GM23338 (cell line): Measurements from ENCODE around the gene ABAT.

Experiments used
- CREB1 ChIP-seq: fragments of 250-450 bp; sonication (Bioruptor Pico); IDR thresholded peaks from 2 replicates; pipeline ENCODE4 v1.5.0; 2020; ENCODE audit warnings: low read depth, mild to moderate bottlenecking, moderate library complexity
- EZH2 ChIP-seq: fragments of 200-600 bp; sonication (generic); IDR thresholded peaks from one replicate; pipeline ENCODE4 v1.8.0; 2017; ENCODE audit warnings: antibody characterized with exemption, mild to moderate bottlenecking, low read depth; ENCODE audit not compliant: unreplicated experiment
- EZH2phosphoT487 ChIP-seq: fragments of 200-600 bp; sonication (generic); IDR thresholded peaks from one replicate; pipeline ENCODE4 v1.8.1; 2018; ENCODE audit warnings: antibody characterized with exemption; ENCODE audit not compliant: unreplicated experiment
- JUNB ChIP-seq: IDR thresholded peaks from one replicate; pipeline ENCODE4 v1.6.1; 2016; ENCODE audit warnings: antibody characterized with exemption; ENCODE audit not compliant: unreplicated experiment
- NANOG ChIP-seq: IDR thresholded peaks from 2 replicates; pipeline ENCODE4 v1.6.1; 2016; ENCODE audit warnings: antibody characterized with exemption, borderline replicate concordance
- POLR2AphosphoS5 ChIP-seq: IDR thresholded peaks from 2 replicates; pipeline ENCODE4 v1.6.1; 2016; ENCODE audit warnings: antibody characterized with exemption, low read depth
- STAT1 ChIP-seq: IDR thresholded peaks from one replicate; pipeline ENCODE4 v1.6.1; 2016; ENCODE audit warnings: antibody characterized with exemption; ENCODE audit not compliant: unreplicated experiment
- ZNF114 ChIP-seq: fragments of 250-450 bp; sonication (Bioruptor Pico); IDR thresholded peaks from 2 replicates; pipeline ENCODE4 v1.5.0; 2020; ENCODE audit warnings: mild to moderate bottlenecking, moderate library complexity
- ZNF331 ChIP-seq: fragments of 250-450 bp; sonication (Bioruptor Pico); IDR thresholded peaks from 2 replicates; pipeline ENCODE4 v1.5.0; 2020; ENCODE audit warnings: low read depth, mild to moderate bottlenecking, moderate library complexity
- TF ChIP-seq, protein P1 (sequence below), 2 experiments: fragments of 200-600 bp in 1 of 2; sonication (generic) in 1 of 2; conservative IDR thresholded peaks; 2 replicates each; pipeline versions ENCODE4 v1.5.1 to v1.6.1; 2016 to 2017; ENCODE audit warnings: antibody characterized with exemption in 2 of 2, low read depth in 2 of 2, mild to moderate bottlenecking in 2 of 2, moderate library complexity in 1 of 2
- TF ChIP-seq, protein P2 (sequence below): IDR thresholded peaks from one replicate; pipeline ENCODE4 v1.6.1; 2018; ENCODE audit warnings: antibody characterized with exemption; ENCODE audit not compliant: unreplicated experiment
- TF ChIP-seq, protein P3 (sequence below): fragments of 250-450 bp; sonication (Bioruptor Pico); IDR thresholded peaks from 2 replicates; pipeline ENCODE4 v1.5.0; 2020; ENCODE audit warnings: mild to moderate bottlenecking, moderate library complexity

GRCh38 chr16:8788578-8789172 is 114.3 kb downstream of the ABAT start:
- TF ChIP-seq EZH2 (no peak), CREB1 (no peak), EZH2phosphoT487 (no peak), POLR2AphosphoS5 (no peak), STAT1 (no peak), ZNF331 (CRISPR knock-in tag) (no peak), ZNF114 (CRISPR knock-in tag) (no peak), JUNB (no peak), NANOG (no peak)
- TF ChIP-seq, protein P1, sequence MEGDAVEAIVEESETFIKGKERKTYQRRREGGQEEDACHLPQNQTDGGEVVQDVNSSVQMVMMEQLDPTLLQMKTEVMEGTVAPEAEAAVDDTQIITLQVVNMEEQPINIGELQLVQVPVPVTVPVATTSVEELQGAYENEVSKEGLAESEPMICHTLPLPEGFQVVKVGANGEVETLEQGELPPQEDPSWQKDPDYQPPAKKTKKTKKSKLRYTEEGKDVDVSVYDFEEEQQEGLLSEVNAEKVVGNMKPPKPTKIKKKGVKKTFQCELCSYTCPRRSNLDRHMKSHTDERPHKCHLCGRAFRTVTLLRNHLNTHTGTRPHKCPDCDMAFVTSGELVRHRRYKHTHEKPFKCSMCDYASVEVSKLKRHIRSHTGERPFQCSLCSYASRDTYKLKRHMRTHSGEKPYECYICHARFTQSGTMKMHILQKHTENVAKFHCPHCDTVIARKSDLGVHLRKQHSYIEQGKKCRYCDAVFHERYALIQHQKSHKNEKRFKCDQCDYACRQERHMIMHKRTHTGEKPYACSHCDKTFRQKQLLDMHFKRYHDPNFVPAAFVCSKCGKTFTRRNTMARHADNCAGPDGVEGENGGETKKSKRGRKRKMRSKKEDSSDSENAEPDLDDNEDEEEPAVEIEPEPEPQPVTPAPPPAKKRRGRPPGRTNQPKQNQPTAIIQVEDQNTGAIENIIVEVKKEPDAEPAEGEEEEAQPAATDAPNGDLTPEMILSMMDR (conservative IDR thresholded peaks at IDR 0.05; ENCODE audit: low read depth in 2 of 2), result no peak
- TF ChIP-seq, protein P2, sequence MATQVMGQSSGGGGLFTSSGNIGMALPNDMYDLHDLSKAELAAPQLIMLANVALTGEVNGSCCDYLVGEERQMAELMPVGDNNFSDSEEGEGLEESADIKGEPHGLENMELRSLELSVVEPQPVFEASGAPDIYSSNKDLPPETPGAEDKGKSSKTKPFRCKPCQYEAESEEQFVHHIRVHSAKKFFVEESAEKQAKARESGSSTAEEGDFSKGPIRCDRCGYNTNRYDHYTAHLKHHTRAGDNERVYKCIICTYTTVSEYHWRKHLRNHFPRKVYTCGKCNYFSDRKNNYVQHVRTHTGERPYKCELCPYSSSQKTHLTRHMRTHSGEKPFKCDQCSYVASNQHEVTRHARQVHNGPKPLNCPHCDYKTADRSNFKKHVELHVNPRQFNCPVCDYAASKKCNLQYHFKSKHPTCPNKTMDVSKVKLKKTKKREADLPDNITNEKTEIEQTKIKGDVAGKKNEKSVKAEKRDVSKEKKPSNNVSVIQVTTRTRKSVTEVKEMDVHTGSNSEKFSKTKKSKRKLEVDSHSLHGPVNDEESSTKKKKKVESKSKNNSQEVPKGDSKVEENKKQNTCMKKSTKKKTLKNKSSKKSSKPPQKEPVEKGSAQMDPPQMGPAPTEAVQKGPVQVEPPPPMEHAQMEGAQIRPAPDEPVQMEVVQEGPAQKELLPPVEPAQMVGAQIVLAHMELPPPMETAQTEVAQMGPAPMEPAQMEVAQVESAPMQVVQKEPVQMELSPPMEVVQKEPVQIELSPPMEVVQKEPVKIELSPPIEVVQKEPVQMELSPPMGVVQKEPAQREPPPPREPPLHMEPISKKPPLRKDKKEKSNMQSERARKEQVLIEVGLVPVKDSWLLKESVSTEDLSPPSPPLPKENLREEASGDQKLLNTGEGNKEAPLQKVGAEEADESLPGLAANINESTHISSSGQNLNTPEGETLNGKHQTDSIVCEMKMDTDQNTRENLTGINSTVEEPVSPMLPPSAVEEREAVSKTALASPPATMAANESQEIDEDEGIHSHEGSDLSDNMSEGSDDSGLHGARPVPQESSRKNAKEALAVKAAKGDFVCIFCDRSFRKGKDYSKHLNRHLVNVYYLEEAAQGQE, result no peak
- TF ChIP-seq, protein P3, sequence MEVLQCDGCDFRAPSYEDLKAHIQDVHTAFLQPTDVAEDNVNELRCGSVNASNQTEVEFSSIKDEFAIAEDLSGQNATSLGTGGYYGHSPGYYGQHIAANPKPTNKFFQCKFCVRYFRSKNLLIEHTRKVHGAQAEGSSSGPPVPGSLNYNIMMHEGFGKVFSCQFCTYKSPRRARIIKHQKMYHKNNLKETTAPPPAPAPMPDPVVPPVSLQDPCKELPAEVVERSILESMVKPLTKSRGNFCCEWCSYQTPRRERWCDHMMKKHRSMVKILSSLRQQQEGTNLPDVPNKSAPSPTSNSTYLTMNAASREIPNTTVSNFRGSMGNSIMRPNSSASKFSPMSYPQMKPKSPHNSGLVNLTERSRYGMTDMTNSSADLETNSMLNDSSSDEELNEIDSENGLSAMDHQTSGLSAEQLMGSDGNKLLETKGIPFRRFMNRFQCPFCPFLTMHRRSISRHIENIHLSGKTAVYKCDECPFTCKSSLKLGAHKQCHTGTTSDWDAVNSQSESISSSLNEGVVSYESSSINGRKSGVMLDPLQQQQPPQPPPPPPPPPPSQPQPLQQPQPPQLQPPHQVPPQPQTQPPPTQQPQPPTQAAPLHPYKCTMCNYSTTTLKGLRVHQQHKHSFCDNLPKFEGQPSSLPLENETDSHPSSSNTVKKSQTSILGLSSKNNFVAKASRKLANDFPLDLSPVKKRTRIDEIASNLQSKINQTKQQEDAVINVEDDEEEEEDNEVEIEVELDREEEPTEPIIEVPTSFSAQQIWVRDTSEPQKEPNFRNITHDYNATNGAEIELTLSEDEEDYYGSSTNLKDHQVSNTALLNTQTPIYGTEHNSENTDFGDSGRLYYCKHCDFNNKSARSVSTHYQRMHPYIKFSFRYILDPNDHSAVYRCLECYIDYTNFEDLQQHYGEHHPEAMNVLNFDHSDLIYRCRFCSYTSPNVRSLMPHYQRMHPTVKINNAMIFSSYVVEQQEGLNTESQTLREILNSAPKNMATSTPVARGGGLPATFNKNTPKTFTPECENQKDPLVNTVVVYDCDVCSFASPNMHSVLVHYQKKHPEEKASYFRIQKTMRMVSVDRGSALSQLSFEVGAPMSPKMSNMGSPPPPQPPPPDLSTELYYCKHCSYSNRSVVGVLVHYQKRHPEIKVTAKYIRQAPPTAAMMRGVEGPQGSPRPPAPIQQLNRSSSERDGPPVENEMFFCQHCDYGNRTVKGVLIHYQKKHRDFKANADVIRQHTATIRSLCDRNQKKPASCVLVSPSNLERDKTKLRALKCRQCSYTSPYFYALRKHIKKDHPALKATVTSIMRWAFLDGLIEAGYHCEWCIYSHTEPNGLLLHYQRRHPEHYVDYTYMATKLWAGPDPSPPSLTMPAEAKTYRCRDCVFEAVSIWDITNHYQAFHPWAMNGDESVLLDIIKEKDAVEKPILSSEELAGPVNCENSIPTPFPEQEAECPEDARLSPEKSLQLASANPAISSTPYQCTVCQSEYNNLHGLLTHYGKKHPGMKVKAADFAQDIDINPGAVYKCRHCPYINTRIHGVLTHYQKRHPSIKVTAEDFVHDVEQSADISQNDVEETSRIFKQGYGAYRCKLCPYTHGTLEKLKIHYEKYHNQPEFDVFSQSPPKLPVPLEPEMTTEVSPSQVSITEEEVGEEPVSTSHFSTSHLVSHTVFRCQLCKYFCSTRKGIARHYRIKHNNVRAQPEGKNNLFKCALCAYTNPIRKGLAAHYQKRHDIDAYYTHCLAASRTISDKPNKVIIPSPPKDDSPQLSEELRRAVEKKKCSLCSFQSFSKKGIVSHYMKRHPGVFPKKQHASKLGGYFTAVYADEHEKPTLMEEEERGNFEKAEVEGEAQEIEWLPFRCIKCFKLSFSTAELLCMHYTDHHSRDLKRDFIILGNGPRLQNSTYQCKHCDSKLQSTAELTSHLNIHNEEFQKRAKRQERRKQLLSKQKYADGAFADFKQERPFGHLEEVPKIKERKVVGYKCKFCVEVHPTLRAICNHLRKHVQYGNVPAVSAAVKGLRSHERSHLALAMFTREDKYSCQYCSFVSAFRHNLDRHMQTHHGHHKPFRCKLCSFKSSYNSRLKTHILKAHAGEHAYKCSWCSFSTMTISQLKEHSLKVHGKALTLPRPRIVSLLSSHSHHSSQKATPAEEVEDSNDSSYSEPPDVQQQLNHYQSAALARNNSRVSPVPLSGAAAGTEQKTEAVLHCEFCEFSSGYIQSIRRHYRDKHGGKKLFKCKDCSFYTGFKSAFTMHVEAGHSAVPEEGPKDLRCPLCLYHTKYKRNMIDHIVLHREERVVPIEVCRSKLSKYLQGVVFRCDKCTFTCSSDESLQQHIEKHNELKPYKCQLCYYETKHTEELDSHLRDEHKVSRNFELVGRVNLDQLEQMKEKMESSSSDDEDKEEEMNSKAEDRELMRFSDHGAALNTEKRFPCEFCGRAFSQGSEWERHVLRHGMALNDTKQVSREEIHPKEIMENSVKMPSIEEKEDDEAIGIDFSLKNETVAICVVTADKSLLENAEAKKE (CRISPR knock-in tag), result no peak
